CD4-positive, alpha-beta T cell treated with Interferon gamma for 1 hour (primary cell): ENCODE measurements around the gene BNC1.

Experiments used
- DNase-seq: peaks from one replicate; pipeline ENCODE4 v3.0.0-alpha.2; 2020

The BNC1 gene

GRCh38 chr15:83284559-83285283 lies at the start of gene BNC1:
Gene BNC1, minus strand, starts transcription at chr15:83284664. Its CDS starts 36 bp downstream, at chr15:83284628.
- no peak for DNase-seq

GRCh38 chr15:83327041-83327440 lies 42.6 kb upstream of the BNC1 start:
- no peak for DNase-seq

GRCh38 chr15:83324799-83325198 lies 40.3 kb upstream of the BNC1 start:
- no peak for DNase-seq

- no peak for DNase-seq
Measured at GRCh38 chr15:83323296-83323711, 38.8 kb upstream of the BNC1 start.

- DNase-seq, result no peak
Measured at GRCh38 chr15:83322691-83323090, 38.2 kb upstream of the BNC1 start.

- DNase-seq, result no peak
Measured at GRCh38 chr15:83322061-83322460, 37.6 kb upstream of the BNC1 start.

- DNase-seq, result no peak
Measured at GRCh38 chr15:83320844-83321243, 36.4 kb upstream of the BNC1 start.

GRCh38 chr15:83320404-83320803 lies 35.9 kb upstream of the BNC1 start:
- DNase-seq, result no peak

- DNase-seq, result no peak
Measured at GRCh38 chr15:83319771-83320170, 35.3 kb upstream of the BNC1 start.

- no peak for DNase-seq
Measured at GRCh38 chr15:83318861-83319415, 34.5 kb upstream of the BNC1 start.

GRCh38 chr15:83318036-83318435 lies 33.6 kb upstream of the BNC1 start:
- DNase-seq, result no peak

GRCh38 chr15:83312071-83312470 lies 27.6 kb upstream of the BNC1 start:
- no peak for DNase-seq

- DNase-seq, result no peak
Measured at GRCh38 chr15:83310521-83311456, 26.3 kb upstream of the BNC1 start.

- no peak for DNase-seq
Measured at GRCh38 chr15:83308671-83309070, 24.2 kb upstream of the BNC1 start.

- DNase-seq, result no peak
Measured at GRCh38 chr15:83306561-83306960, 22.1 kb upstream of the BNC1 start.

GRCh38 chr15:83305704-83306291 lies 21.3 kb upstream of the BNC1 start:
- DNase-seq, result no peak

- DNase-seq, result no peak
Measured at GRCh38 chr15:83304861-83305703, 20.6 kb upstream of the BNC1 start.

- no peak for DNase-seq
Measured at GRCh38 chr15:83303535-83303934, 19.1 kb upstream of the BNC1 start.

- no peak for DNase-seq
Measured at GRCh38 chr15:83300826-83301225, 16.4 kb upstream of the BNC1 start.

- DNase-seq, result no peak
Measured at GRCh38 chr15:83299462-83299861, 15.0 kb upstream of the BNC1 start.

- no peak for DNase-seq
Measured at GRCh38 chr15:83295417-83295816, 11.0 kb upstream of the BNC1 start.

GRCh38 chr15:83293201-83293600 lies 8.7 kb upstream of the BNC1 start:
- DNase-seq, result no peak
